SK-N-SH (cell line): Measurements from ENCODE around the gene PRKX. TPM values are rescaled to one million over a fixed set of nuclear protein-coding genes. Genes with fewer than 3 reads are reported as not detected.

ENCODE experiments used
- CTCF ChIA-PET: fragments of 300-600, 350-600 bp; formaldehyde crosslinking; extraction: SDS; loops from one replicate; lab custom pipeline; 2021; lab: Yijun Ruan, JAX
- POLR2A ChIA-PET: fragments of 350-600 bp; sonication (Branson Sonifier 250); formaldehyde crosslinking; extraction: SDS; loops from one replicate; lab custom pipeline; 2020; ENCODE audit warnings: antibody characterized with exemption, inconsistent platforms; lab: Yijun Ruan, JAX
- DNase-seq: peaks from one replicate; pipeline ENCODE4 v3.0.0; 2012
- H2AFZ ChIP-seq: fragments of 200-600 bp; sonication (generic); 2 replicates; pipeline ENCODE4 v1.8.1; 2016; ENCODE audit warnings: antibody characterized with exemption, mild to moderate bottlenecking, low read depth
- H3F3A ChIP-seq: fragments of 200-600 bp; sonication (generic); replicated peaks from 2 replicates; pipeline ENCODE3; 2016; ENCODE audit warnings: antibody characterized with exemption, mild to moderate bottlenecking; ENCODE audit not compliant: insufficient read depth
- H3K27ac ChIP-seq, 2 experiments: fragments of 200-500 bp in 1 of 2; fragments of 200-600 bp in 1 of 2; sonication (Bioruptor generic) in 1 of 2; sonication (generic), shearing (Covaris generic) in 1 of 2; 2 replicates each; pipeline versions ENCODE4 v1.5.1 to v1.6.1; 2014 to 2016; ENCODE audit warnings: low read depth in 2 of 2, inconsistent platforms in 1 of 2, low read length in 1 of 2, mild to moderate bottlenecking in 1 of 2, mixed read lengths in 1 of 2
- H3K27me3 ChIP-seq: fragments of 200-600 bp; sonication (generic), shearing (Covaris generic); 2 replicates; pipeline ENCODE4 v1.6.1; 2016; ENCODE audit warnings: mixed run types; ENCODE audit not compliant: insufficient read depth
- H3K36me3 ChIP-seq, 2 experiments: fragments of 200-500 bp in 1 of 2; fragments of 200-600 bp in 1 of 2; sonication (Bioruptor generic) in 1 of 2; sonication (generic) in 1 of 2; replicated peaks in 1 of 2; 2 replicates each; pipeline versions ENCODE3 to v1.5.1; 2014 to 2016; ENCODE audit warnings: low read length in 1 of 2, mild to moderate bottlenecking in 1 of 2; ENCODE audit not compliant: insufficient read depth in 2 of 2, control insufficient read depth in 1 of 2
- H3K4me1 ChIP-seq, 2 experiments: fragments of 200-500 bp in 1 of 2; fragments of 200-600 bp in 1 of 2; sonication (Bioruptor generic) in 1 of 2; sonication (generic), shearing (Covaris generic) in 1 of 2; 2 replicates each; pipeline versions ENCODE4 v1.5.1 to v1.6.1; 2014 to 2016; ENCODE audit warnings: low read depth in 1 of 2, low read length in 1 of 2, mixed run types in 1 of 2; ENCODE audit not compliant: insufficient read depth in 2 of 2, control insufficient read depth in 1 of 2
- H3K4me2 ChIP-seq: fragments of 200-600 bp; sonication (generic), shearing (Covaris generic); 2 replicates; pipeline ENCODE4 v1.6.1; 2017; ENCODE audit warnings: mixed run types
- H3K4me3 ChIP-seq, 2 experiments: fragments of 200-500 bp in 1 of 2; fragments of 200-600 bp in 1 of 2; sonication (Bioruptor generic) in 1 of 2; sonication (generic), shearing (Covaris generic) in 1 of 2; 2 replicates each; pipeline versions ENCODE4 v1.5.1 to v1.8.1; 2014 to 2016; ENCODE audit warnings: low read depth in 2 of 2, inconsistent platforms in 1 of 2, low read length in 1 of 2, mild to moderate bottlenecking in 1 of 2, mixed read lengths in 1 of 2, moderate library complexity in 1 of 2
- H3K79me2 ChIP-seq: fragments of 200-600 bp; sonication (generic); 2 replicates; pipeline ENCODE4 v1.8.1; 2017; ENCODE audit warnings: mild to moderate bottlenecking; ENCODE audit not compliant: insufficient read depth
- H3K9ac ChIP-seq: fragments of 200-600 bp; sonication (generic); 2 replicates; pipeline ENCODE4 v1.6.1; 2017; ENCODE audit warnings: mixed run types
- H3K9me2 ChIP-seq: fragments of 200-600 bp; sonication (generic); 2 replicates; pipeline ENCODE4 v1.6.1; 2017; ENCODE audit warnings: mixed run types
- H3K9me3 ChIP-seq: fragments of 200-600 bp; sonication (generic); 2 replicates; pipeline ENCODE4 v1.6.1; 2017; ENCODE audit warnings: mixed run types, mild to moderate bottlenecking, moderate library complexity
- H4K20me1 ChIP-seq: fragments of 200-600 bp; sonication (generic); 2 replicates; pipeline ENCODE4 v1.6.1; 2017; ENCODE audit warnings: mild to moderate bottlenecking, mixed run types; ENCODE audit not compliant: insufficient read depth
- CTCF ChIP-seq: fragments of 200-600 bp; sonication (generic); IDR thresholded peaks from 2 replicates; pipeline ENCODE4 v1.6.1; 2017; ENCODE audit warnings: antibody characterized with exemption, mild to moderate bottlenecking, moderate library complexity
- EP300 ChIP-seq, 2 experiments: IDR thresholded peaks; 2 replicates each; pipeline versions ENCODE4 v1.4.0 to v1.6.1; 2012; ENCODE audit warnings: borderline replicate concordance in 1 of 2, low read depth in 1 of 2, low read length in 1 of 2
- FOXJ3 ChIP-seq: sonication (generic); formaldehyde crosslinking; IDR thresholded peaks from 2 replicates; pipeline ENCODE4 v1.5.1; 2020; ENCODE audit warnings: mild to moderate bottlenecking, missing genetic modification reagents
- GATA2 ChIP-seq: sonication (generic); formaldehyde crosslinking; IDR thresholded peaks from 2 replicates; pipeline ENCODE4 v1.5.0; 2020; ENCODE audit warnings: mild to moderate bottlenecking, missing genetic modification reagents
- IRF3 ChIP-seq: fragments of 150-350 bp; IDR thresholded peaks from 2 replicates; pipeline ENCODE4 v1.6.1; 2016; ENCODE audit warnings: mild to moderate bottlenecking, low read depth, low read length
- JUND ChIP-seq: IDR thresholded peaks from 2 replicates; pipeline ENCODE4 v1.4.0; 2012
- POLR2AphosphoS5 ChIP-seq: IDR thresholded peaks from 2 replicates; pipeline ENCODE4 v1.6.1; 2012; ENCODE audit warnings: low read depth, low read length
- SIN3A ChIP-seq: IDR thresholded peaks from 2 replicates; pipeline ENCODE4 v1.6.1; 2012; ENCODE audit warnings: low read depth, mild to moderate bottlenecking, low read length, moderate library complexity, borderline replicate concordance
- whole genome bisulfite sequencing: methylation state at CpG from one replicate; pipeline ENCODE4 v1.1.6; 2017; ENCODE audit warnings: low lambda C conversion rate; 5-methylcytosine and 5-hydroxymethylcytosine counted together
- polyA plus RNA-seq, 3 experiments: library from polyadenylated mRNA; depleted of rRNA; stranded (reverse); fragments of >200 nt; gene quantifications; 2 replicates each; pipeline ENCODE4 v1.2.3, GENCODE V29; 2012

Gene PRKX
- polyA plus RNA-seq, 1 of the 3 experiments (the other 2 are of a cell fraction) = 6.5 TPM

- Histone ChIP-seq H2AFZ (no peak overlapping the region), H3K27ac (no peak overlapping the region)
- CTCF ChIA-PET = no interaction called here
These were observed 110.3 kb downstream of the PRKX start for GRCh38 chrX:3603026-3603661.

GRCh38 chrX:3599802-3600430 is 113.5 kb downstream of the PRKX start:
- POLR2A ChIA-PET = interaction anchor here (0.7 kb wide), 1 partner anchor 156 kb away, joined by 4 read pairs; no protein-coding TSS in a partner anchor
- Histone ChIP-seq H3K9me3 (no peaks in the 10 kb centered on the region), H3K4me3 (no peak overlapping the region), H3K27ac (no peak overlapping the region), H2AFZ (no peak overlapping the region), H3K27me3 (no peaks in the 10 kb centered on the region), H3F3A (no peaks in the 10 kb centered on the region), H3K79me2 (no peaks in the 10 kb centered on the region), H3K4me2 (no peak overlapping the region), H3K9ac (no peak overlapping the region), H3K4me1 (no peaks in the 10 kb centered on the region), H3K9me2 (no peaks in the 10 kb centered on the region), H3K36me3 (no peaks in the 10 kb centered on the region), H4K20me1 (no peaks in the 10 kb centered on the region)
- DNase-seq = no peak
- CTCF ChIA-PET = interaction anchor here (1.4 kb wide), 1 partner anchor 11 kb away, joined by 3 read pairs; no protein-coding TSS in a partner anchor
- WGBS = 39% methylated on average over 7 of the region's 7 CpGs
- TF ChIP-seq EP300 (IDR thresholded peaks at IDR 0.05; ENCODE audit: borderline replicate concordance in 1 of 2, low read depth in 1 of 2, low read length in 1 of 2) (no peak), GATA2 (CRISPR knock-in tag) (no peak)

More at GRCh38 chrX:3603026-3603661, 110.3 kb downstream of the PRKX start:
- no peaks in the 10 kb centered on the region for H3K9me2 ChIP-seq
- no peaks in the 10 kb centered on the region for H3K9me3 ChIP-seq
- H3K9ac ChIP-seq = no peak overlapping the region
- TF ChIP-seq POLR2AphosphoS5 (no peak), FOXJ3 (CRISPR knock-in tag) (no peak), GATA2 (CRISPR knock-in tag) (no peak), SIN3A (no peak), CTCF (no peak), IRF3 (no peak), JUND (no peak)
- H3K4me1 ChIP-seq = no peaks in the 10 kb centered on the region
- H4K20me1 ChIP-seq = no peaks in the 10 kb centered on the region
- no peak for DNase-seq
- H3K36me3 ChIP-seq = no peaks in the 10 kb centered on the region
- H3K79me2 ChIP-seq = no peaks in the 10 kb centered on the region
- H3K4me3 ChIP-seq = no peak overlapping the region
- WGBS = 42% methylated on average over 10 of the region's 10 CpGs
- no peak overlapping the region for H3K4me2 ChIP-seq
- POLR2A ChIA-PET = no interaction called here
- H3K27me3 ChIP-seq = no peaks in the 10 kb centered on the region
- H3F3A ChIP-seq = no peaks in the 10 kb centered on the region
